ENCODE data around the gene CARD11. TPM values are rescaled to one million over a fixed set of nuclear protein-coding genes. Genes with fewer than 3 reads are reported as not detected.

CARD11 gene
- total RNA-seq, 2 experiments from 2014 or later = 118 to 122 TPM

- Histone ChIP-seq H3K27me3 (ENCODE audit: control insufficient read depth in 1 of 2, insufficient read depth in 2 of 2, low read length in 2 of 2) (no peaks in the 10 kb centered on the region), H3K36me3 (ENCODE audit: insufficient read depth, low read length) (no peaks in the 10 kb centered on the region), H3K27ac (ENCODE audit: low read depth in 1 of 2, low read length in 2 of 2) (no peak overlapping the region), H3K4me1 (ENCODE audit: insufficient read depth, low read length) (no peaks in the 10 kb centered on the region), H3K9me3 (ENCODE audit: control insufficient read depth in 1 of 2, insufficient read depth in 1 of 2, low read length in 2 of 2) (peaks cover 0 to 8% of the 10 kb centered on the region in 2 experiments), H3K4me3 (ENCODE audit: low read length) (no peak overlapping the region)
- ChIA-PET CTCF (no interaction called here), POLR2A (no interaction called here)
- Mint-ChIP-seq H3K27ac (no peak overlapping the region), H3K27me3 (no peaks in the 10 kb centered on the region), H3K9me3 (peaks cover 2% of the 10 kb centered on the region), H3K4me1 (ENCODE audit: low read depth) (no peaks in the 10 kb centered on the region), H3K4me3 (no peak overlapping the region), H3K36me3 (ENCODE audit: low read depth) (no peaks in the 10 kb centered on the region)
- DNase-seq (no peak), ATAC-seq (ENCODE audit: poor library complexity) (no peak)
- no peak for TF ChIP-seq CTCF (IDR thresholded peaks at IDR 0.05)
- intact Hi-C loops (cut with DNase I, micrococcal nuclease) = no loop called here
Observed at GRCh38 chr7:3078514-3078913, 34.8 kb upstream of the CARD11 start.

GRCh38 chr7:3076700-3077099 is 33.0 kb upstream of the CARD11 start:
- Histone ChIP-seq H3K4me1 (ENCODE audit: insufficient read depth, low read length) (no peaks in the 10 kb centered on the region), H3K9me3 (ENCODE audit: control insufficient read depth in 1 of 2, insufficient read depth in 1 of 2, low read length in 2 of 2) (peaks cover 0 to 8% of the 10 kb centered on the region in 2 experiments), H3K27me3 (ENCODE audit: control insufficient read depth in 1 of 2, insufficient read depth in 2 of 2, low read length in 2 of 2) (no peaks in the 10 kb centered on the region), H3K27ac (ENCODE audit: low read depth in 1 of 2, low read length in 2 of 2) (no peak overlapping the region), H3K36me3 (ENCODE audit: insufficient read depth, low read length) (no peaks in the 10 kb centered on the region), H3K4me3 (ENCODE audit: low read length) (no peak overlapping the region)
- Mint-ChIP-seq H3K27ac (no peak overlapping the region), H3K27me3 (no peaks in the 10 kb centered on the region), H3K9me3 (peaks cover 2% of the 10 kb centered on the region), H3K4me1 (ENCODE audit: low read depth) (peaks cover 5% of the 10 kb centered on the region), H3K36me3 (ENCODE audit: low read depth) (no peaks in the 10 kb centered on the region), H3K4me3 (no peak overlapping the region)
- POLR2A ChIA-PET = interaction anchor here (0.6 kb wide), 1 partner anchor 112 kb away, joined by 5 read pairs; no protein-coding TSS in a partner anchor
- ATAC-seq (ENCODE audit: poor library complexity) (no peak), DNase-seq (no peak)
- CTCF ChIA-PET = no interaction called here
- no peak for TF ChIP-seq CTCF (IDR thresholded peaks at IDR 0.05)
- intact Hi-C loops (cut with DNase I, micrococcal nuclease) = no loop called here

- Mint-ChIP-seq H3K4me3 (no peak overlapping the region), H3K9me3 (peaks cover 2% of the 10 kb centered on the region), H3K27me3 (no peaks in the 10 kb centered on the region), H3K27ac (no peak overlapping the region), H3K4me1 (ENCODE audit: low read depth) (peaks cover 9% of the 10 kb centered on the region), H3K36me3 (ENCODE audit: low read depth) (no peaks in the 10 kb centered on the region)
- DNase-seq = no peak
- H3K27ac ChIP-seq (ENCODE audit: low read depth in 1 of 2, low read length in 2 of 2) = no peak overlapping the region
- ChIA-PET POLR2A (interaction anchor here (0.6 kb wide), 1 partner anchor 112 kb away, joined by 5 read pairs; no protein-coding TSS in a partner anchor), CTCF (no interaction called here)
- no peaks in the 10 kb centered on the region for H3K27me3 ChIP-seq (ENCODE audit: control insufficient read depth in 1 of 2, insufficient read depth in 2 of 2, low read length in 2 of 2)
- no peak for ATAC-seq (ENCODE audit: poor library complexity)
- no peaks in the 10 kb centered on the region for H3K4me1 ChIP-seq (ENCODE audit: insufficient read depth, low read length)
- H3K4me3 ChIP-seq (ENCODE audit: low read length) = no peak overlapping the region
- no peak for TF ChIP-seq CTCF (IDR thresholded peaks at IDR 0.05)
- H3K36me3 ChIP-seq (ENCODE audit: insufficient read depth, low read length) = no peaks in the 10 kb centered on the region
- intact Hi-C loops (cut with DNase I, micrococcal nuclease) = no loop called here
- peaks cover 0 to 8% of the 10 kb centered on the region in 2 experiments for H3K9me3 ChIP-seq (ENCODE audit: control insufficient read depth in 1 of 2, insufficient read depth in 1 of 2, low read length in 2 of 2)
Observed at GRCh38 chr7:3076163-3076562, 32.5 kb upstream of the CARD11 start.

All from CD4-positive, alpha-beta T cell (primary cell).